ENCODE results near the gene BAX.

GRCh38 chr19:48969276-48970138 lies 14.8 kb downstream of the BAX start:
- no peak for TF ChIP-seq CTCF (IDR thresholded peaks at IDR 0.05; ENCODE audit: low read depth, low read length, missing input control)
- TF ChIP-seq MAX (IDR thresholded peaks at IDR 0.05): no peak

Data from liver (tissue), 2 donors.